GM19328 (cell line): ENCODE measurements around the gene ADCY2.

Source experiments
- ATAC-seq: cut with Tn5 transposase; IDR thresholded peaks from one replicate; pipeline ENCODE4 v1.9.1; 2021; ENCODE audit warnings: mild to moderate bottlenecking, moderate library complexity; ENCODE audit not compliant: unreplicated experiment

The ADCY2 gene

GRCh38 chr5:7653046-7653445 is 257.1 kb downstream of the ADCY2 start:
- ATAC-seq = no peak

GRCh38 chr5:7657153-7657552 is 261.2 kb downstream of the ADCY2 start:
- ATAC-seq = no peak

- no peak for ATAC-seq
Observed at GRCh38 chr5:7659420-7659819, 263.5 kb downstream of the ADCY2 start.

DNA sequence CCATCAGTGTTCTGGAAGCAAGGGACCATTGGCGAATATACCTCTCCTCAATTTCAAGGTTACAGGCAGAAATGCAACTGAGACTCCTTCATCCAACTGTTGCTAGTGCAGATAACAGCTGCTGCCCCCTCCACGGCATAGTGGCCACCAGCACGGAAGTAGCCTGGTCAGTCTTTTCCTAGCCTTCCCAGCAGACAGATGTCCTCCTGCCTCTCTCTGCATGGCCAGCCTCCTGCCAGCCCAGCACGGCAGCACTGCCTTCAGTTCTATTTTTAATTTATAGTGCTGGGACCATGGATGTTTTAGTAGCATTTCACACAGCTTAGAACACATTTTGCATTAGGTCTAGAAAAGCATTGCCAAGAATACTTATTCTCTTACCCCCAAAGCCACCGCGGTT is 266.4 kb downstream of the ADCY2 start:
- no peak for ATAC-seq

- ATAC-seq = no peak
Observed at GRCh38 chr5:7663808-7664207, 267.9 kb downstream of the ADCY2 start.

DNA sequence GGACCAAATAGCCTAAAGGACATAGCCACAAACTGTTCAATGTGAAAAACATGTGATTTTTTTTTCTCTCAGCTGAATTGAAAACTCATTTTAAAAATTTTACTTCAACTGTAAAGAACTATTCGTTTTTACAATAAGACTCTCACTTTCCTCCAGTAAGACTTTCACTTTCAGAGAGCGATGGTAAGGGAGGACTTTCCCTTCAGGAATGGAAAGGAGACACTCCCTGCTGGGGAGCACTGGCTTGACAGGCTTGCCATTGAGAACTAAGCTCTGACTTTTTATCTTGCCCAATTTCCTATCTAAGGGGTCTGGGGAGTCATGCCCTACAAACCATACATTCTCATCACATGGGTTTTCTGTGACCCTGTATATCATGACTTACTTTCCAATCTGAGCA is 268.3 kb downstream of the ADCY2 start:
- ATAC-seq = no peak

DNA sequence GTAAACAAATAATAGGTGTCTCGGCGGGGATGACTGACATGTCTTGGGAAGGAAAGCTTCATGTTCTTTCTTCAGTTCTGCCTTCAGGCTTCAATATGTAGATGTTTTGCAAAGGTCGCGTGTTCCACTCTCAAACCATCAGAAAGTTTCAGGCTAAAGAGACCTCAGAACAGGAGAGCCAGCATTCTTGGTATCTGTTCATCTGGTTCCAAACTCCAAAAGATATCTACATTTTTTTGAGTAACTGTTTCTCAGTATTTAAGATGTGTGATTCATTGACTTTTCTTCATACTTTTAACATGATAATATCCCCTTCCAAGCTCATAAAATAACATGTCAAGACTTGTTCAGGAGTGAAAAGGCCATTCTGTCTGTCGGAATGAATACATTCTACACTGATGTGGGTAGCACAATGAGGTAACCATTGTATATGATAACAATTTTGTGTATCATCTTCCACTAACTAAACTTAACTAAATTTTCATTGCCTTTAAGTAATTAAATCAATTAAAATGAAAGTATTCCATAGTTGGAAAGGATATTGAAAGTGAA is 271.4 kb downstream of the ADCY2 start:
- no peak for ATAC-seq

GRCh38 chr5:7668161-7668560 is 272.2 kb downstream of the ADCY2 start:
- no peak for ATAC-seq

DNA sequence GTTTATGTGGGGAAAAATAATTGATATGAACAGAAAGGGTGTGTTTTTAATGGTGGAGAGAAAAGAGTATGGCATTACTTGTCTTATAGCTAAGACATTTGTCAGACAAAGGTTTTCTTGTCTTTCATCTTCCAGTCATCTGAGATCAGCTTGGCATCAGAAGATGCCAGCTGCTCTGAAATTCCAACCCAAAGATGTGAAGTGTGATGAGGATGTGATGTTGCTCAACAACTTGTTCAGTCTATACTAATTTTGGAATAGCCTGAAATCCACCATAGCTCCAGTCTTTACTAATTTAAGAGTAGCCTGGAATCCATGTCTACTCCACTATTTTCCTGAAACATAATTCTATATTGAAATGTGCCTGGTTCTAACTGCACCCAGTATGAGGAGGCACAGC is 272.7 kb downstream of the ADCY2 start:
- ATAC-seq = no peak

DNA sequence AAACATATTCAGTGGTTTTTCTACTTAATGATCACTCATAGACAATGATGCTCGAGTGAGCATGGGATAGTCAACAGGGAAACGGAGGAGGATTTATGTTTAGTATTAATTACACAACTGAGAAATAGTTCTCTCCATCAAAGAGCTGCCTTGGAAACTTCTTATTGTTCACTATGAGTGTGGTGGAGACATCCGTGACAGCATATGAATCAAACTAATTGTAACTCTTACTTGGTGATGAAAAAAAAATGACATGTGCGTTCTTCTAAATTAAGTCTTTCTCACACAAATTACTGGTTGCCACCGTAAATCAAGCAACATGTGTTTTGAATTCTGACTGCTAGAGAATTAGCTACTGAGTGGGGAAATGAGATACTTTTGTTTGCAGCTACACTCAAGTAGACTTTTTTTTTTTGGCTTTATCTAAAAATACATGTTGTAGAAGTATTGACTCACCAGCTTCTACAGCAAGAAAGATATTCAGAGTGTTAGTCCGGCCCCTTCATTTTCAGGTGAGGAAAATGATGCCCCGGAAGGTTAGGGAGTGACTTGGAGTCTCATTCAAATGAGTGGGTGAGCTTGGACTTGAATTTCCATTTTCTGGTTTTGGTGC is 275.5 kb downstream of the ADCY2 start:
- no peak for ATAC-seq

DNA sequence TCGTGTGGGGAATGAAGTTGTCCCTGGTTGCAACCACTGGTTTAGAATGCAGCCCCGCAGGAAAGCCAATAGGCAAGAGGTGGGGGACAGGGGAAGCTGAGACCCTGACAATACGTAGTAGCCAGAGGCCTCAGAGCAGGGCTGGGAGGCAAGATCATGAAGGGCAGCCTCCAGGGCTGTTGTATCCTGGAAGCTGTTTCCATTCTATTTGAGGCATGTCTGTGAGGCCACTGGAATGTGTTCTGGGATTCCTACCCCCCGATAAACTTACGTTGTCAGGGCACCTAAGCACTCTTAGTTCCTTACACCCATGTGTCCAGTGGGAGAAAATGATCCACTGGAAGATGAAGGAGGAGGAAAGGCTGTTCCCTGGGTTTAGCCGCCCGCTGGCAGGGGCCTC is 277.7 kb downstream of the ADCY2 start:
- no peak for ATAC-seq

GRCh38 chr5:7676455-7676854 is 280.5 kb downstream of the ADCY2 start:
- ATAC-seq = no peak

- no peak for ATAC-seq
Observed at GRCh38 chr5:7678030-7678429, 282.1 kb downstream of the ADCY2 start.

GRCh38 chr5:7679663-7680062 is 283.7 kb downstream of the ADCY2 start:
- no peak for ATAC-seq

- ATAC-seq = no peak
Observed at GRCh38 chr5:7680260-7680659, 284.3 kb downstream of the ADCY2 start.

DNA sequence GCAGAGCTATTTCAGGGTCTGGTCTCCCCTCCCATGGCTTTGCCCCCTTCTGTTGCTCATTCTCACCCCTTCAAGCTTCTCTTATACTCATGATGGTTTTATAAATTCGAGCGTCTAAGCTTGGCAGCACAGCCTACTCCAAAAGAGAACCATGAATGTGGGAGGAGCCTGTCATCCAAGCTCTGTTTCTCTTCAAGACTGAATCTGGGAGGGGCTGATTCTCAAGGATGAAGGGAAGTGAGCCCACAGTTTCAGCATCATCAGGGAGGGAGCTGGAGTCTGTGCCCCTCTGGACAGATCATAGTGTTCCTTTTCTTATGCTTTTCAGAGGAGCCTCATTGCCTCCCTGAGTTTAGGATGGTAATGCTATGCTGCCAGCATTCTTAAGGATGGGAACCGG is 286.4 kb downstream of the ADCY2 start:
- no peak for ATAC-seq

DNA sequence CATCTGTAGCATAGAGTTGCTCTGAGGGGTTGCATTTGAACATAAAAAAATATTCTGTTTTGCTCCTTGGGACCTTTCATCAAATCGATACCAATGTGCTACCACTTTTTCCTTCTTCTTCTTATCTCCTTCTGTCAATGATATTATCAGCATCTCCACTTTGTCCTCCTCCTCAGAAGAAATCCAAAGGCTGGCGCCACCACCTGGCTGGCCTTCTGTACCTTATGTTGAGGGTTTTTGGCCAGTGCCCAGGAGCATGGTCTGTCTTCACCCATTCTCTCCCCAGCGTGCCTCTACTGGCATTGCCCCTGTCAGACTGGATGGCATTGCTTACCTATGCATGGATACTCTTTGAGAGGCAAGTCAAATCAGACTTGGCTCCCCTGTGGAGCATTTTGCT is 287.8 kb downstream of the ADCY2 start:
- ATAC-seq = no peak

- no peak for ATAC-seq
Observed at GRCh38 chr5:7684826-7685225, 288.9 kb downstream of the ADCY2 start.

DNA sequence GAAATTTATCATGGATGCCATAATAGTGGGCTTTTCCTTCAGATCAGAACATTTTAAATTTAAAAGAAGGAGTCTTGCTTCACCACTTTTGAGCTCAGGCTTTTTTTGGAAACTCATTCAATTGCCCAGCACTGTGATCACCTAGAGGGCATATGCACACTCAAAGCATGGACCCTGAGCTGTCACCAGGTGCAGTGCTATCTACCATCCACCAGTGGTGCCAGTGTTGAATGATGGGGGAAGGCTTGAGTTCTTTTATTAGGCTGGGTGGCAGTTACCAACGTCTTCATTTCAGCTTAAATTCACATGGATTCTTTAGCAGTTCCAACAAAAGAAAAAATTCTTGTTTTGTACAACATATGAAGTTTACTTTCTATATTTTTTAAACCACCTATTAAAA is 290.9 kb downstream of the ADCY2 start:
- no peak for ATAC-seq

GRCh38 chr5:7690557-7690956 is 294.6 kb downstream of the ADCY2 start:
- ATAC-seq = no peak

- ATAC-seq = no peak
Observed at GRCh38 chr5:7705261-7705660, 309.3 kb downstream of the ADCY2 start.

GRCh38 chr5:7705736-7706135 is 309.8 kb downstream of the ADCY2 start:
- no peak for ATAC-seq

DNA sequence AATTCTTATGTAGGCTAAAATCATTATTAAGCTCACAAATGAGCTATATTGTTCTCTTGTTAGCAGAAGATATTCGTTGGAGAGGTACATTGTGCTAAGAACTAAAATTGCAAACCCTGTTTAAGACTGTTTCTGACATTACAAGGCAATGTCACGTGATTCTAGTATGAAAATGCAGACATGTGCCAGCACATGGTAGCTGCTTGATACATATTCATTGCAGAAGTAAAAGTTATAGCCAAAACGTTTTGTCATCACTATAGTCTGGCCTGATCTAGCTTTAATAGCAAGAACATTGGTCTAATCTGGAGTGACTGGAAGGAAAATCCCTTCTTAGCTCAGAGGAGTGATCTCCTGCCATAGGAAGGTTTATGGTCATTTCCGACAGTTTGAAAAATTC is 310.3 kb downstream of the ADCY2 start:
- no peak for ATAC-seq
